G401 (cell line): ENCODE data around the gene ATOH7. TPM values are rescaled to one million over a fixed set of nuclear protein-coding genes. Genes with fewer than 3 reads are reported as not detected.
"Not testable (repeated sequence)": the region's sequence is repeated elsewhere in the genome, so short reads cannot be mapped to it uniquely, and the experiment has no call there.

Experiments
- DNase-seq: peaks from one replicate; pipeline ENCODE4 v3.0.0-alpha.2; 2015; ENCODE audit warnings: low spot score
- in situ Hi-C: cut with HindIII; loops from 2 replicates; pipeline ENCODE4 v1.10.0; 2016; ENCODE audit warnings: low sequenced_read_pairs, mixed read lengths
- total RNA-seq: library from RNA; depleted of rRNA; stranded (reverse); fragments of >200 nt; shearing (Covaris generic); gene quantifications from 2 replicates; pipeline ENCODE4 v1.2.3, GENCODE V29; 2014

ATOH7 gene
- total RNA-seq, 1 experiment from 2014 or later: 0.37 TPM

DNA sequence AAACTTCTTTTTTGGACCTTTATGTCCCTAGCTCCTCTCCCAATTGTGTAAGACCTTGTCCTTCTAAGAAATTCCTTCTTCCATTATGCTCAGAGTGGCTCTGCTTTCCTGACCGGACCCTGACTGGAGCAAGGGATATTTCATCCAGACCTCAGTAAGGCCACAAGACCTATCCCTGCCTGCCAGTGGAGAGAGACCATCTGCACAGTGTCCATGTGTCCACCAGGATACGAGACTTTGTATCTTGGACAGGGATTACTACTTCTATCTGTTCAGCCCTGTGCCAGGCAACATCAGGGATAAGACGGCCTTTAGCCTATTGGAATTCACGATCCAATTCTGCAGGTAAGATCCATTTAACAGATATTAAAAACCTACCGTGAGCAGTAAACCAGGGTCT is 7.2 kb upstream of the ATOH7 start:
- no peak for DNase-seq
- in situ Hi-C loops: no loop called here

DNA sequence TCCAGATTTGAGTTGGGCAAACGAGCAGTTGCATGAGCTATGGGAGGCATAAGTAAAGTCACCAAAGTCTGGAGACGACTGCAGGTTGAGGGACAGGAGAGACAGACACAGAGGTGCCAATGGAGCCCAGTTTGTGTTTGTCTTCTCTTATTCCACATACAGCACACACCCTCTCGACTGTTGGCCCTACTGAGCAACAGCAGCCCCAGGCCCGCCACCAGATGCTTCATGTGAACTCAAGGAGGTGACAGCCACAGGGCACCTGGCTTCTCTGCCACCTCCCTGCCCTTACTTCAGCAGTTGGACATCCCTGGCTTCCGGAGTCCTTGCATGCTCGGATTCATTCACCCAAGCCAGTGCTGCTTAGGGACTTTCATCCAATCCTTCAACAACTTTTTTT is 6.5 kb upstream of the ATOH7 start:
- in situ Hi-C loops: no loop called here
- DNase-seq: no peak

DNA sequence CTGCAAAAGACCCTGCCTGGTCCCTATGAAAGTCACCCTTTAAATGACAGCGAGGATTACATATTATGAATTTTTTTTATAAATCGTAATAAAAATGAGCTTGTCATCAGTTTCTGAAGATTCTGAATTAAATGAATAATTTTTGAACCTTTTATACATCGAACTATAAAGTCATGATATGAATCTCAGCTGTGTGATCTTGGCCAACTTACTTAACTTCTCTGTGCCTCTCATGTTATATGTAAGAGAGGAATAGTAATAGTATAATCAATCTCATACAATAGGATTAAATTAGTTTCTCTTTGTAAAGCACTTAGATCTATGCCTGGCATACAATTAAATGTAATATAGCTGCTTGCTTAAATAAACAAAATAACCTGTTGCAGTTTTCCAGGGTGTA is 5.3 kb upstream of the ATOH7 start:
- in situ Hi-C loops: no loop called here
- DNase-seq: no peak

DNA sequence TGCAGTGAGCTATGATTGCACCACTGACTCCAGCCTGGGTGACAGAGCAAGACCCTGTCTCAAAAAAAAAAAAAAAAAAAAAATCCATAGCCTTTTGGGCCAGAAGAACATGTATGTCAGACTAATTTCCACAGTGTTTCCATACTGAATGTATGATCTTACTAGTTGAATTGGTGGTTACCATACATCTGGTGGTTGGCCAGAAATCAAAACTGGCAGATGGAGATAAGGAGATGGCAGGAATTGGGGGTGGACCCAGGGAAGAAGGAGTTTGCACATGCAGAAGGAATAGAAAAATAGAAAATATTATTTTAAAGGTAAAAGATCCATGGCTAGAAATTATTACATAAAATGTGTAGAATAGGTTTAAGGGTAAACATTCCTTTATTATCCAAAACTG is 3.7 kb upstream of the ATOH7 start:
- in situ Hi-C loops: no loop called here
- peak; percentile 72 for DNase-seq

DNA sequence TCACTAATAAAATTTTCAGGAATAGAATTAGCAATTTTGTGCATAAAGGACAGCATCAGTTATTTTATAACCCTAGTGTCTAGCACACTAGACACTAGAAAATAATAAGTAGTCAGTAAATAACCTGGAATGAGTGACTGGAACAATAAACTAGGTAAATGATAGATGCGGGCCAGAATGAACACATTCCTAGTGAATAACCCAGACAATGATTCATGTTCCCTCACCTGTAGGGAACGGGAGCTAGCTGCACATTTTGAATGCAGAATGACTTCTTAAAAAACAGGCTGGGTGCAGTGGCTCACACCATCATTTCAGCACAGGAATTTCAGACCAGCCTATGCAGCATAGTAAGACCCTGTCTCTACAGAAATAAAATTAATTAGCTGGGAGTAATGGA is 3.2 kb upstream of the ATOH7 start:
- DNase-seq: no peak
- in situ Hi-C loops: no loop called here

DNA sequence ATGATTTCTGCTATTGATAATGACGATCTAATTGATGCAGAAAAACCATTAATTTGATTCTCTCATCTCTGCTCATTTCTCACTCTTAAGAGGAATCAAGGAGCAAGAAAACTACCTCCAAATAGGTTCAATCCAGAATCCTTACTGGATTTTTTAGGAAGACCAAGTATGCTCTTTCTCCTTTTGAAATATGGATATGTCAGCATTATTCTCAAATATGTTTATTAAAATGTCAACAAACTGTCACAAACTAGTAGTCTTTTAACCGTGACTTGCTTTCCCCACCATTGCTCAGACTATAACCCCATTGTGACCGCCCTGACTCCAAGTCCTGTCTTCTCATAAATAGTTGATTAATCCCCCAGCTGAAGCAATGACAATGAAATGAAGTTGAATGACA is 1.1 kb upstream of the ATOH7 start:
- DNase-seq: no peak
- in situ Hi-C loops: no loop called here

DNA sequence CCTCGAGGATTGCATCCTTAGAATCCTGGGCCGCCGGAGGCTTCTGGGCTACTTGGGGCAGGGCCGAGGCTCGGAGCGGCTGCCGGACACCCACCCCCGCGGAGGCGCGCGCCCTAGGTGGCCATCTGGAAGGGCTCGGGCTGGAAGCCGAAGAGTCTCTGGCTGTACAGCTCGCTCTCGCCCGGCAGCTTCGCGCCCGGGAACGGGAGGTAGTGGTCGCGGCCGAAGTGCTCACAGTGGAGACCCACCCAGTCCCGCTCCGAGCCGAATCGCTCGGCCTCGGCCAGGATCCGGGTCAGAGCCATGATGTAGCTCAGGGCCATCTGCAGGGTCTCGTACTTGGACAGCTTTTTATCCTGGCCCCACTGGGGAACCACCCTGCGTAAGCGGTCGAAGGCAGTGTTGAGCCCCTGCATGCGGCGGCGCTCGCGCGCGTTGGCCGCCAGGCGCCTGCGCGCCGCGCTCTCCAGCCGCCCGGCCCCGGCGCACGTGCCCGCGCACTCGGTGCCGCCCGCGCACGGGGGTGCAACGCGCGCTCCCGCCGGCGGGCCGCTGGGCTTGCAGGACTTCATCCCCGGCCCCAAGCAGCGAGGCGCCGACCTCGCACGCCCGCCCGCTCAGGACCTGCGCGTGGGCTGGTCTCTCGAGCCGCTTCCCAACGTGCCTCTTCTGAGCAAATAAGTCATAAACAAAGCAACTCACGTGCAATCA is 652 bp downstream of the ATOH7 start:
- in situ Hi-C loops: no loop called here
- DNase-seq: peak; percentile 75

DNA sequence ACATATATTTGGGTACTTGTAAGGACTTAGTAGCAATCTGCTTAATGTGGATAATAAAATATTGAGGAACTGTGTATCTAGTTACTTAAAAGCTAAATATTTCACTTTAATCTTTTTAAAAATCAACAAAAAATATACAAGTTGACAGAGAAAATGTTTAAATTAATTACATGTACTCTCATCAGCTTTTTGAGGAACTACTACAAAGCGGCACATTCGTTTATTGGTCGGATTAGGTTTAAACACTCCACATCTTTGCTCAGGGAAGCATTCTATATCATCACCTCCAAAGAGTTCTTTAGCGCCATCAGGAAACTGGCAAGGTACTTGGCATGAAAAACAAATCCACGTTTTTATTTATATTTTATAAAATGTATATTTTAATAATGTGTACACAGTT is 1.6 kb downstream of the ATOH7 start:
- no peak for DNase-seq
- in situ Hi-C loops: no loop called here

DNA sequence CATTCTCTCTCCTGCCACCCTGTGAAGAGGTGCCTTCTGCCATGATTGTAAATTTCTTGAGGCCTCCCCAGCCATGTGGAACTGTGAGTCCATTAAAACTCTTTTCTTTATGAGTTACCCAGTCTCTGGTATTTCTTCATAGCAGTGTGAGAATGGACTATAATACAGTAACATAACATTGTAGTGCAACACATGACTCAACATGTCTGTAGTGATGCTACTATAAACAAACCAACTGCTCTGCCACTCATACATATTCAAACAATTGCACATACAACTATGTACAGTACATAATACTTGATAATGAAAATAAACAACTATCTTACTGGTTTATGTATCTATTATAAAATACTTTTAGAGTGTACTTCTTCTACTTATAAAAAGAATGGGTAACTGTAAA is 7.1 kb downstream of the ATOH7 start:
- DNase-seq: no peak

DNA sequence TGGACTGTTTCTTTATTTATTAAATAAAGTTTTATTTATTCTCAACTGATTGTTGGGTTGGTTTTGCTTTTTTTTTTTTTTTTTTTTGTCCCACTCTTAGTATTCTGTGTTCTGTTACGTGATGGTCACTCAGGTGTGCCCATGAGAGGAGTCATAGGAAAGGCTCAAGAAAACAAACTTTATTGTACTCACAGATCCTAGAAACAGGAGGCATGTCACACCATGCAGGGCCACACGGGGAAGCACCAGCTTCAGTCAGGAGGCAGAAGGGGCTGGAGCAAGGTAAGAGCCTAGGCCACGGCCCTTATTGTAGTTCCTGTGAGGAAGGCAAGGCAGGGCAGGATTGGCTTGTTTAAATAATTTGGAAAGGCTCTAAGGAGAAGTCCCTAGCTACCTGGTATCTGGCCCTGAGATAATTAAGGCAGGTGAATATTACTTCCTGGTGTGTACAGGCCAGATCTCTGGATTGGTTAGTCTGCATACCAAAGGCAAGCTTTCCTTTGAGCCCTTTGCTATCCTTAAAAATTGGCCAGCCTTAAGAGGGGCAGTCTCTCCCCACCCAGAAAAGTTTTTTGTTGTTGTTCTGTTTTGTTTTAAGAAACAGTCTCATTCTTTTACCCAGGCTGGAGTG is 8.3 kb downstream of the ATOH7 start:
- DNase-seq: no peak
- in situ Hi-C loops: no loop called here

More for the DNA sequence above, 7.1 kb downstream of the ATOH7 start:
- in situ Hi-C loops: no loop called here

DNA sequence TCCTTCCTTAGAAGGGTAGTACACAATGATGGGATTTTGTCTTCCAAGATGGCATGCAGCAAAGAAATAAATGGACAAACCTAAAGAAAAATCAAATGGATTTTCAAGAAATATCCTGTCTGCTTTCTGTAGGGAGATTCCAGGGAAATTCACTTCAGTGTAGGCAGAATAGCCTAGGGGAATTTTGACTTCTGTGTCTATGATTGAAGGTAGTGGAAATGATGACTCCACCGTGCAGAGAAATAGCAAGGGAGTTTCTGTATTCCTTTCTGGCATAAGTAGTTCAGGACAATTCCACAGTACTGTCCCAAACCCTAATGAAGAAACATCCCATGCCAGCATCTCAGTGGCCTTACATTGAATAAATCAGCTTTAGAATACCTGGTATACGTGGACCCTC is 9.5 kb downstream of the ATOH7 start:
- no peak for DNase-seq
- in situ Hi-C loops: no loop called here

DNA sequence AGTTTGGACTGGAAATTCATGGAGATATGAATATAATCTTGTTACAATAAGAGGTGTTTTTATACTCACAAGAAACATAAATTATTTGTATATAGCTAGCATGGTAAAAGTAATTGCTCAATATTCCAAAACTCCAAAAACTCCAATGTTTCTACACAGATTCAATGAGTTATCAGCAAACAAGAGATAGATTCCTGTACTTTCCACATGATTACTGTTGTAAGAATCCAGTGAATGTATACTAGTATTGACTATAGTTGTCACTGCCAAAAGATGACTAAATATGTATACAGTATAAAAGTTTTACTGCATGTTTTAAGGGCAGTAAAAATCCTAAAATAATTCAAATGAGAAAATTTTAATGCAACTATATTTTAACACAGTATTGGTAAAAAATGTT is 10.7 kb downstream of the ATOH7 start:
- in situ Hi-C loops: no loop called here
- no peak for DNase-seq

DNA sequence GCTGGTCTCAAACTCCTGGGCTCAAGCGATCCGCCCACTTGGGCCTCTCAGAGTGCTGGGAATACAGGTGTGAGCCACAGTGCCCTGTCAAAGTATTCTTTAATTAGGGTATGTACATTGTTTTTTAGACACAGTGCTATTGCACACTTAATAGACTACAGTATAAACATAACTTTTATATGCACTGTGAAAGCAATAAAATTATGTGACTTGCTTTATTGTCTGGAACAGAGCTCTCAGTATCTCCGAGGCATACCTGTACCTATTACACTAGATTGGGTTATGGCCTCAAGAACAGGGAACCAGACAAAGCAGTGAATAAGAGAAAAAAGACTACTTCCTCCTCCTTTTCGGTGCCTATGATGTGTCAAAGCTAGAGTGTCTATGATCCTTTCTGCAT is 13.1 kb downstream of the ATOH7 start:
- in situ Hi-C loops: no loop called here
- no peak for DNase-seq

DNA sequence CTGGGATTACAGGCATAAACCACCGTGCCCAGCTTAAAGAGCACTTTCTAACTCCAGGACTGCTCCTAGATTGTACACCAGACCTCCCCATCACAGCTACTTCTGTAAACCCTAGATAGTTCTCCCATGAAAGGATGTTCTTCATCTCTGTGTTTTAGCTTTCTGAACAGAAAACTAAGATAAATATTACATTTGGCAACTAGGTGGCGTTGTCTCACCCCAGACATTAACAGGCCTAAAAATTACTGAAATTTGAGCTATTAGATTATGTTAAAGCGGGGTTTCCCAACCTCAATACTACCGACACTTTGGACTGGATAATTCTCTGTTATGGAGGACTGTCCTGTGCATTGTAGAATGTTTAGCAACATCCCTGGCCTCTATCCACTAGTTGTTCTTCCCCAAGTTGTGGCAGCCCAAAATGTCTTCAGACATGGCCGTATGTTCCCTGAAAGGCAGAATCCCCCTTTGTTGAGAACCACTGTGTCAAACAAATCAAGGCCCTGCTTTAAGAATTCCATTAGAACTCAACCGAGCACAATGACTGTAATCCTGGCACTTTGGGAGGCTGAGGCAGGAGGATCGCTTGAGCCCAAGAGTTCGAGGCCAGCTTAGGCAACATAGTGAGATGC is 19.1 kb downstream of the ATOH7 start:
- DNase-seq: peak; percentile 61
- in situ Hi-C loops: no loop called here

DNA sequence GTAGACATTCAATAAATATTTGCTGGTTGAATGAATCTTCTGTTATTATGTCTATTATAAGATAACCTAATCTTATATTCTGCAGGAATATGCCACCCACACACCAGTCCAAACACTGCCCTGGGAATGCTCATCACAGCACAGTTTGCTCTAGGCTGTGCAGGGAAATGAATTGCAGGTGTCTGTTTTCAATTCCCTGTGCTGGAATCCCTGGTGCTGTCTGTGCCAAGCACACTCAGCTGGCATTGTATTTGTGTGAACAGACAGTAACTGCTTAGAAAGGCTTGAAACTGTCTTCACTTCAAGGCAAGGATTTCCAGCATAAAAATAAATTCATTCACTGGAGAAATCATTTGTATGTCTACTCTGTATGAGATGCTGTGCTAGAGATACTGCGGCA is 20.2 kb downstream of the ATOH7 start:
- DNase-seq: no peak
- in situ Hi-C loops: no loop called here

DNA sequence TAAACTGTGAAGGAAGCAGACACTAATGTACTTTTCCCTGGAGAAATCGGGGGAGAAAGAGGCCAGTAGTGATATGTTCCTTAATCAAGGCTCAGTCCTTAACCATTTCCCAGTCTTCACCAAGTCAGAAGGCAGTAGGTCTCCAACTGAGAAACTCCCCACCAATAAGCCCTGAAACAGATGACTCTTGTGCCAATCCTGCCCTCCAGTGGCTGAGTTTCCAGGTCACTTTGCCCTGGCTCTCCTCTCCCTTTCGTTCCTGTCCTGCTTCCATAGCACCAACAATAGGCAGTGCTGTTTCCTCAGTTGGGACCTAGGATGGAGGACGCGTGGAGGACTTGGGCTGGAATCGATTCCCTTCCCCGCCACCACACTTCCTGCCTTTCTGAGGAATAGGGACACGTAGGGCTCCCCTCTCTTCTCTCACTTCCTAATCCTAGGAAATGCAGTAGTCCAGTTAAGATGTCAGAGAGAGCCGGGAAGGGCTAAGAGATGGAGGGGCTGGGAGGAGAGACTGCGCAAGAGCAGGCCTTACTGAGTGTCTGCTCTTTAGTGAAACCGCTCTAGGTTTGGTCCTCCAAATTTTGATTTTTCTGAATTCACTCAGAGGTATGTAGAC is 23.4 kb downstream of the ATOH7 start:
- in situ Hi-C loops: no loop called here
- DNase-seq: peak; percentile 71

DNA sequence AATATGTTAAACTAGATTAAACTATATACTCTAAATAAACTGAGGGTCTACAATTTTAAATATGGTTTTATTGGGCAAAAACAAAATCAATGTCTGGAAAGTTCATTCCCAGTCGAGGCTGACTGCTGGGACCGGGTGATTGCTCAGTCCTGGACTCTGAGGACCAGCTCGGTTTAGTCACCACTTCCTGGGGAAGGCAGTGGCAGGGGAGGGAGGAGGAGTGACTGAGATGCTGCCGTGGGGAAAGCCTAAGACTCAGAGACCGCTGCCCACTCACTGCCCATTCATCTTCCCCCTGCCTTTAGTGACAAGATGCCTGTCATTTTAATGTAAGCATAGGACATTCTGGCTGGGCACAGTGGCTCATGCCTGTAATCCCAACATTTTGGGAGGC is 29.0 kb downstream of the ATOH7 start:
- no peak for DNase-seq
- in situ Hi-C loops: no loop called here

DNA sequence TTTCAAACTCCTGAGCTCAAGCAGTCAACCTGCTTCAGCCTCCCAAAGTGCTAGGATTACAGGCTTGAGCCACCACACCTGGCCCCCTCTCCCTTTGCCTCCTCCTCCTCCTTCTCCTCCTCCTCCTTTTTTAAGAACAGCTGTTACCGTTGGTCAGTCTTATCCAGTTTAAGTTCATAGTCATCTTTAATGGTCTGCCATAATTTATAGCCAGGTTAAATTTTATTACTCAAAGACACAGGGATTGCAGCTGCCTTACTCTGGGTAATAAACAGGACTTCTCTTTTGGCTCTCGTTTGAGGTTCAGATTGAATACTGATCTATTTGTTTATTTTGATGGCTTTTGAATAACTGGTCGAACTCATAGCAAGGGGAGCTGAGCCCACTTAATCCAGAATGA is 35.2 kb downstream of the ATOH7 start:
- in situ Hi-C loops: no loop called here
- no peak for DNase-seq

DNA sequence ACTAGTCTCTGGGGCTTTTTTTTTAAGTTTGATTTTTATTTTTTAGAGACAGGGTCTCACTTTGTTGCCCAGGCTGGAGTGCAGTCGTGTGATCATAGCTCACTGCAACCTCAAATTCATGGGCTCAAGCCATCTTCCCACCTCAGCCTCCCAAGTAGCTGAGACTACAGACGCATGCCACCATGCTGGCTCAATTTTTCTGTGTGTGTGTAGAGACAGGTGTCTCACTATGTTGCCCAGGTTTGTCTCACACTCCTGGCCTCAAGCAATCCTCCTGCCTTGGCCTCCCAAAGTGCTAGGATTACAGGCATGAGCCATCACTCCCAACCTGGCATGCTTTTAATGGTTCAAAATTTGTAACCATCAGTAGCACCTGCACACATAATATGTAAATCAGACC is 36.1 kb downstream of the ATOH7 start:
- DNase-seq, in situ Hi-C loops: not testable (repeated sequence)

DNA sequence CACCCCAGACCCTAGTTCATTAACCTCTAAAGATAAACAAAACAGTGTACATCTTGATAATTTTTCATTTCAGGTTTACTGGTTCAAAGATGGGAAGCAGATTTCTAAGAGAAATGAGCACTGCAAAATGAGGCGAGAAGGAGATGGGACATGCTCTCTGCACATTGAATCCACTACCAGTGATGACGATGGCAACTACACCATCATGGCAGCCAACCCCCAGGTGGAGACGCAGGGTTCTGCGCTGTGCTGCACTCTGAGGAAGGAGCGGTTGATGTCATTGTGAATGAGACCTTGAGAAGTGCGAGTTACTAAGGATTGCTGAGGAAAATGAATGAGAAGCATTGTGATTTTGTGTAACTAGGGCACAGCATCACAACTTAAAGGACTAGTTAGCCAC is 37.6 kb downstream of the ATOH7 start:
- in situ Hi-C loops: no loop called here
- no peak for DNase-seq
